NCI-H2171 treated with DMSO at 0.1 percent for 48 hours (cell line): ENCODE measurements around the gene LTBP1.

ENCODE experiments used
- DNase-seq: peaks from one replicate; lab custom pipeline; 2025; lab: John Stamatoyannopoulos, UW

LTBP1 gene

DNA sequence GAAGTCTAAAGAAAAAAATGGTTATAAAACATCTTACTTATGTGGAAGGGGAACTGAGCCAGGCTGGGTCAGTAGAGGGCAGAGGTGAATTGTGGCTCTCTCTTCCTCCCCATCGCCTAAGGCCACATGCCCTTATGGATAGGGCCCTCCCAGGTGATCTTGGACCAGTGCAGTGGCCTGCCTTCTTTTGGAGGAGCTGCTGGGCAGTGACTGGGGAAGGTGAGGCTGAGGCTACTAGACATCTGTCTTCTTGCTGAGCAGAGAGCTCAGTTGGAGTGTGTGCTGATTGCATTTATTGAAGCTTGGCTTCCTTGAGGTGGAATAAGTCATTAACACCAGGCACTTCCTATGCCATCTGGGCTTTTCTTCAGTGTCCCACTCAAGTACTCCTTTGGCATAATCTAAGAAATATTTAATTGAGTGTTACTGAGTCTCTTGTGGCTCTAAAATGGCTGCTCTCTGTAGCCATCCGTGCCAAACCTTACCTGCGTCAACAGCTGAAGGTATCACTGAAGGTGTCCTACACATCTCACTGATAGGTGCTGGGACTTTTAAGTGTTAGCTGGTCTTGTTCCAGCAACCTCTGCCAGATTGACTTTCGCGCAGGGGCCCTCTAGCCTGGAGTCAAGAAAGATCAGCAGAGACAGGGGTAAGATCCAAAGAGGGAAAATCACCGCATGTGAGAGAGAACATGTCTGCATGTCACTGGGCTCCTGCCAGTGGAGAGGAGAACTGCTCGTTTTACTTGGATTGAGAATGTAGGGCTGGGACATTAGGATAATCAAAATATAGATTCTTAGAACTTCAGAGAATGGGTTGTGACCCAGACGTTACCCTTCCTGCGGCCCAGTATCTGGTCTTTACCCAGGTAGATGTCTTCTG is 256.1 kb downstream of the LTBP1 start:
- DNase-seq = peak; percentile 67

- DNase-seq = peak; percentile 42
Measured at GRCh38 chr2:33204945-33205344, 258.2 kb downstream of the LTBP1 start.

- DNase-seq = no peak
Measured at GRCh38 chr2:33205693-33206434, 259.1 kb downstream of the LTBP1 start.

DNA sequence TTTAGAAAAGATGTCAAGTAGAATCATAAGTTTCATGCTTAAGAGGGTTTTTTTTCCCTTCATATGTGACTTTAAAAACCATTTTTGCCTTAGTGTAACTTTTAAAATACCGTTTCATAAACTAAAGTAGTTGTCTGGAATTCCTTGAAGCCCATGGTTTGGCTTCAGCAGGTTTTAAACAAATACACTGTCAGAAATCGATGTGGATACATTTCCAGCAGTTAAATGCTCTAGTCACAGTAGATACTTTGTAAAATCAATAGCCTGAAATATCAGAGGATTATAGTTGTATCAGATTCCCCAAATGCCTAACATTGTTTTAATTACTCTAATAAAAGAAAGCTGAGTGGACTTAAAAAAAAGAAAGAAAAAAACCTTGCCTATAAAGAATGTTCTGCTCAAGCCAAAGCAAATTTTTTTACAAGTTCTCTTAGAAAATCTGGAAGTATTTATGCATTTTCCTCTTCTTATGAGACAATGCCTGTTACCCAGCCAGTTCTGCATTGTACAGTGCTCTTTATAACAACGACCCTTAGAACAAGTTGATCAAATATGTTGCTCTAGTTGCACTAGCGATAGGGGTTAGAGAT is 260.5 kb downstream of the LTBP1 start:
- DNase-seq = no peak

DNA sequence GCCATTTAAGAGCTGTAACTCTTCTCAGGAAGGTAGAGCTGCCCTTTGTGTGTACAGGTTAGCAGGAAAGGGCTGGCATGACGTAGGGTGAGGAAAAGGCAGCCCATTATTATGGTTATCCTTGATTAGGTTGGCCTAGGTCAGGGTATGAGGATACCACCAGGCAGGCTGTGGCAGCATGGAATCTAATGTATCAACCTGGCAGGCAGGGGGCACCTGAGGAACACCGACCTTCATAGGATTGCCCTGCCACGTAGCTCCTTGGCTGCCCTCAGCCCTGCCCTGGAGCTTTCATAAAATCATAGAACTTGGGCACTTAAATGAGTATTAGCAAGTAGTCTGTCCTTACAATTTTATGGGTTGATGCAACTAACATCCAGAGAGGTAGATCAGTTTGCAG is 261.6 kb downstream of the LTBP1 start:
- DNase-seq = no peak

- DNase-seq = no peak
Measured at GRCh38 chr2:33209976-33210375, 263.2 kb downstream of the LTBP1 start.

DNA sequence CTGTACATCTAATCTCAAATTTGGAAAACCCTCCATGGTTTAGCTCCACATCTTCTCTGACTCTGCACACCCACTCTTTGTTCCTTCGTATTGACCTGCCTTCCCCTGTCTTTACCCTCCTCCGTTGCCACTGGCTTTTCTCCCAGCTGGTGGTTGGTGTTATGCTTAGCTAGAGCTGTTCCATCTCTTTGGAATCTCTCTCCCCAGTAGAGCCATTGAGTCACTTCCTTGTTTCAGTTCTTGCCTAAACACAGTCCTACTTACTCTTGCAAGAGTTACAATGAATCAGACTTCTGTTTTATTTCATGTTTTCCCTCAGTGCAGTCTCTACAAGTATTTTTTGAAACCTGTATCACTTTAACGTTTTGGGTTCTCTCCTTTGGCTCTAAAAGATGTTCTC is 263.9 kb downstream of the LTBP1 start:
- DNase-seq = no peak

- DNase-seq = no peak
Measured at GRCh38 chr2:33212151-33212550, 265.4 kb downstream of the LTBP1 start.

- no peak for DNase-seq
Measured at GRCh38 chr2:33213244-33213643, 266.5 kb downstream of the LTBP1 start.

DNA sequence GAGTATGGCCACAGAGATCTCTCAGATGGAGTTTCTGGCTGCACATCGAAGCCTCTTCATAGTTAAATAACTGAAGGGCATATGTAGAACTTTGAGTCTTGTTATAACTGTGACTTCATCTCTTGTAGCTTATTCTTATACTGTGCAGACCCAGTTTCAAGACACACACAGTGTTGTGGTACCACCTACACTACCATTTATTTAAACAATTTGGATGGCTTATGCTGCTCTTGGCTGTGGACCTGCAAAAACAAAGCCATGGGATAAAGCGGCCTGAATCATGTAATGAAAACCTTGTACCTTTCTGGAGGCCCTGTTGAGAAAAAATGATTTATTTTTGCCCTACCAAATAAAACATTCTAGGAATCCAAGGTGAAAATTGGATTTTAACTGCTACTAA is 266.9 kb downstream of the LTBP1 start:
- DNase-seq = no peak

GRCh38 chr2:33214436-33214835 is 267.7 kb downstream of the LTBP1 start:
- DNase-seq = no peak

DNA sequence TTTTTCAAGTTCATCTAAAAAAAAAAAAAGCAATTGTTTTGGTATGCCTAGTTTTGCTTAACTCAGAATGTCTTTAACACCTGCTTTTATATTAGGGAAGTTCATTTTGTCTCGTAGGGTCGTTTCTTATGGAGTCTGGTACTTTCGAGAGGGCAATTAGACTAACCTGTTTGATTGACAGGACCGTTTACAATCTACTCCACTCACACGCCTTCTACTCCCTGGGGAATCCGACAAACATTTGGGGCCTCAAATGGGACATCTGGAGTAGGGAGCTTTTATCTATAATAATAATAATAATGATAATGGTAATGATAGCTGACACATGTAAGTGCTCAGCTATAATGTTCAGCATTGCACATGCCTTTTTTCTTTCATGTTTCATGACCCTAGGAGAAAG is 268.1 kb downstream of the LTBP1 start:
- DNase-seq = peak; percentile 89

DNA sequence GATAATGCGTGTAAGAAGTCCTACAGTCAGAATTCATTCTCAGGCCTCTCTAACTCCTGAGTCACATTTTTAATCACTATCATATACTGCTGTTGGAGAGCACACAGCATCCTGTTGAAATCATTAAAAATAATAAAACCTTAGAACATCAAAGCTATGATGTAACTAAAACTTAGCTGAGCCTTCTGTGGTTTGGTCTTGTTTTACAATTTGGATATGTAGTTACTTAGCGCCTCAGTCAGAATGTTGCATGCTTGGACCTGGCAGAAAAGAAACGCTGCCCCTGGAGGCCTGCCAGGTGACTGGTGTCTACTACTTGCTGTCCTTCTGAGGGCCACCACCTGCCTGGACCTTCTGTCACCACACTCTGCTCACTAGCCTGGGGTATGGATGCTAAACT is 268.5 kb downstream of the LTBP1 start:
- DNase-seq = peak; percentile 83

DNA sequence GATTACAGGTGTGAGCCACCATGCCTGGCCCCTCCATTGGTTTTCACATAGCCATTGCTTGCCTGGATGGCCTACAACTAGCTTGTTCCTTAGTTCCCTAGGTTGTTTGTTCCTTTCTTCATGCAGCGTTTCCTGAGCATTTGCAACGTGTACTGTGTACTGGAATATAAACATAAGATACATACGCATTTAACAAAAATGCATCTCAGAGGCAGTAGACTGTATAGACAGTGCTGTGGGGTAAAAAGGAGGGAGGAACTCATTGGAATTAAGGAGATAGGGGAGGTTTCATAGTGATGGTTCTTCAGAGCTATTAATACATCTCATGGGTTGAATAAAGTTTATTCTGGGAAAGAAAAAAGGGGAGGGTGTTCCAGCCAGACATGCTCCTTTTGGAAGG is 269.2 kb downstream of the LTBP1 start:
- no peak for DNase-seq

DNA sequence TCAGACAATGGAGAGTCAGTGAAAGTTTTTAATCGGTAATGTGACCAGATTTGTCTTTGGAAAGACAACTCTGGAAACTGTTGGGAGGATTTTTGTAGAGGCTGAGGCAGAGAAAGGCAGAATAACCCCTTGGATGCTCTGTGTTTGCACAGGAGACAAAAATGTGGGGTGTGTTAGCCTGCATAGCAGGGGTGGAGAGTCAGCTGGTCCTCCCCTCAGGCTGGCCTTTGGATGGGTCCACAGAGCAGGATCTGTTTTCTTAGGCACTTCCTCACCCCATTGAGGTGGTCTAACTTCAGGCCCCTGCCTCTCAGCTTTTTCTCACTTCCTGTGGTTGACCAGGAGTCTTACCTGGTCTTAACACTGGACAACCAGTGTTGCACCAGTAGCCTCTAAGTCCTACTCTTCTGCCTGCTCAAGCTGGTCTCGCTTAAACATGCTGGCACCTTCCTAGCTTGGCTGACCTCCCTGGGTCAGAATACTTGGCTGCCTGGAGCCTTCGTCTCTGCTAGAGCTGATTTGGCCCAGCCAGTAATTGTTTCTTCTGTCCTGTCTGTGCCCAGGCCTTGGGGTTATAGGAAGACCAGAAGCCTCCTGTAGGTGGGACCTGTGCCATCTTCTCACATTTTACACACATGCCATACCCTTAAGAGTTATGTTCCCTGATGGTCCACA is 269.9 kb downstream of the LTBP1 start:
- DNase-seq = no peak

DNA sequence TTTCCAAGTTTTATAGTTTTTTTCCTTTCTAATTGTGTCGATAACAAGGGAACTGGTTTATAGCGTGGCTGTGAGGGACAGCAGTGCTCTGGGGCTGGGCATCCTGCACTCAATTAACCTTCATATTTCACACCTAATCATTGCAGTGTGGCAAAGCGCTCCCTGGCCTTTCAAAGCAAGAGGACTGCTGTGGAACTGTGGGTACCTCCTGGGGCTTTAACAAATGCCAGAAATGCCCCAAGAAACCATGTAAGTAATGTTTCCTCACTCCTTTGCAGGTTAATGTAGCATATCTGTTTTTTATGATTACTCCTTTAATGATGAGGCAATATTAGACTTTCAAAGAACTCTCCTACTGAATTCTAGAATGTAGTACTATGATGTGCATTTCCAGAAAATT is 270.7 kb downstream of the LTBP1 start:
- no peak for DNase-seq

GRCh38 chr2:33219114-33219513 is 272.4 kb downstream of the LTBP1 start:
- DNase-seq = no peak

DNA sequence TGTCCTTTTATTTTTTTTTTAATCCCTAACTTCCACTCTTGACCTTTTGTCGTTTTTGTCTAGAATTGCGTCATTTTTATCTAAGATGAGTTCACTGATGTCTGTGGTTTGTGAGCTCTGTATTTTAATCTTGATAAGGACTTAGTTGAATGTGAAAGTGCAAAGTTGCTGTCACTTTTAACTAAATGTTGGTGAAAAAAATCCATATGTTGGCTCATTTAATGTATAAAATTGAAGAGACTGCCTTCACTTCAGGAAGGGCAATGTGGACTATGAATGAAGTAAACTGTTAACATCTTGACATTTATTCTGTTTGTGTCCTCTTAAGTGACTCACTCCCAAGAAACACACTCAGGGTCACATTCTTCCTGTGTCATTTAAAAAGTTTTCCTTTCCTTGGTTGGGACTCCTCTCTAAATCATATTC is 273.1 kb downstream of the LTBP1 start:
- DNase-seq = no peak

GRCh38 chr2:33220533-33220932 is 273.8 kb downstream of the LTBP1 start:
- DNase-seq = no peak

DNA sequence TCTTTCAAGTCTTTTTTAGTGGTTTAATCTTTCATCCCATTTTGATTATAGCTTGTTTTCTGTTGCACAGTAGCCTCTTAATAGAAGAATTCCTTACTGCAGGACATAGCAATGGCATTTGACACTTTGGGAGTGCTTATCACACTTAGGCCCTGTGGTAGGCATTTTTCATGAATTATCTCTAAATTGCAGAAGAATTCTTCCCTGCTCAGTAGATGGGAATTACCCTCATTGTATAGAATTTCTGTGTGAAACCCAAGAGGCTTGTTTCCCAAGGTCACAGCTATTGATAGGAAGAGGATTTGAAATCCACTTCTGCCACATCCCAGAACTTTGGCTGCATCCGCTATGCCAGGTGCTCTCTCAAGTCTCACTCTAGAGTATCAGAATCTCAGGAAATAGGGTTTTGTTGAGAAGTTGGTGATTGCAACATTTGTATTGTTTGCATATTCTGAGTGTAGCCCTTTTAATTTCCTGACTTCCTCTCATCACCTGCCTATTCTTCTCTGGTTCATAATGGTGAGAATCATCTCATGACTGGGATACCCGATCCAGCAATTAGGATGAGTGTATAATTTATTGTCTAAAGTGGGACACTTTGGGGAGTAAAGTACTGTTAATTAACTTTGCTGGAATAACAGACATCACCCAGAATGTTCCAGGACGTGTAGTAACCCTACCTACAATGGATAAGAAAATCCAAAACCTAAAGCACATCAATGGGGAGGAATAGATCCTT is 274.5 kb downstream of the LTBP1 start:
- no peak for DNase-seq

DNA sequence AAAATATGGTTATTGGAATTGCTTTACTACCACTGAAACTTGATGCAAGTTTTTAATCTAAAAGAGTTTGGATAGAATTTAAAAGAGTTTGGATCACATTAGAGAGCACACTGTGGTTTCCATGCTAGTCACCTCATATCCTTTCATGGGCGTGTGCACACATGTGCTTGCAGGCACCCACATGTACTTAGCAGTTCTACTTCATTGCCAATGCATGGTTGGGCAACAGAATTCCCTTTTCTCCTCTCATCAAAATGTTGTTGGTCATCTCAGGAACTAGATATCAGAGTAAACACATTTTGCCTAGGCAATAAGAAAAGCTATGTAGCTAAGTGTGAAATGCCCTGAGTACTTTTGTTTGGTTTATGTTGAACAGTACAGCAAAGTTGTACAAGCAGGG is 275.6 kb downstream of the LTBP1 start:
- no peak for DNase-seq

- no peak for DNase-seq
Measured at GRCh38 chr2:33223856-33224255, 277.1 kb downstream of the LTBP1 start.
